Stimulated activated naive CD8-positive, alpha-beta T cell treated with anti-CD3 and anti-CD28 coated beads, Interleukin-15, amount 100 ng/mL, for 72 hours (primary cell): Measurements from ENCODE around the gene SYT4.

Experiments
- ATAC-seq: fragments of 150-1000 bp; cut with Tn5 transposase; 2 replicates; pipeline ENCODE4 v1.10.0; 2021; ENCODE audit warnings: mild to moderate bottlenecking, moderate library complexity
- DNase-seq, 2 donors: peaks; one replicate each; pipeline ENCODE4 v3.0.0; 2021 to 2022
- H3K27ac Mint-ChIP-seq, 2 donors: one replicate each; pipeline ENCODE4 v1.8.0; 2022; ENCODE audit warnings: mild to moderate bottlenecking in 2 of 2, mixed read lengths in 2 of 2, moderate library complexity in 2 of 2
- H3K27me3 Mint-ChIP-seq: one replicate; pipeline ENCODE4 v1.8.0; 2022; ENCODE audit warnings: mixed read lengths
- H3K4me1 Mint-ChIP-seq: one replicate; pipeline ENCODE4 v1.8.0; 2022; ENCODE audit warnings: mild to moderate bottlenecking, mixed read lengths
- H3K4me3 Mint-ChIP-seq, 2 donors: one replicate each; pipeline ENCODE4 v1.8.0; 2022; ENCODE audit warnings: mild to moderate bottlenecking in 2 of 2, mixed read lengths in 2 of 2, moderate library complexity in 1 of 2
- H3K9me3 Mint-ChIP-seq, 2 donors: one replicate each; pipeline ENCODE4 v1.8.0; 2022; ENCODE audit warnings: mixed read lengths in 2 of 2

SYT4 gene

GRCh38 chr18:43248610-43249249, 28.6 kb downstream of the SYT4 start:
- Mint-ChIP-seq H3K9me3 (peaks cover 0 to 9% of the 10 kb centered on the region in 2 donors), H3K27ac (no peak overlapping the region), H3K4me1 (no peaks in the 10 kb centered on the region), H3K27me3 (no peaks in the 10 kb centered on the region), H3K4me3 (no peak overlapping the region)
- DNase-seq (no peak), ATAC-seq (no peak)

GRCh38 chr18:43247944-43248343, 29.3 kb downstream of the SYT4 start:
- H3K27me3 Mint-ChIP-seq: no peaks in the 10 kb centered on the region
- no peaks in the 10 kb centered on the region for H3K4me1 Mint-ChIP-seq
- peaks cover 0 to 9% of the 10 kb centered on the region in 2 donors for H3K9me3 Mint-ChIP-seq
- ATAC-seq: no peak
- no peak overlapping the region for H3K27ac Mint-ChIP-seq
- no peak for DNase-seq
- H3K4me3 Mint-ChIP-seq: no peak overlapping the region

DNA sequence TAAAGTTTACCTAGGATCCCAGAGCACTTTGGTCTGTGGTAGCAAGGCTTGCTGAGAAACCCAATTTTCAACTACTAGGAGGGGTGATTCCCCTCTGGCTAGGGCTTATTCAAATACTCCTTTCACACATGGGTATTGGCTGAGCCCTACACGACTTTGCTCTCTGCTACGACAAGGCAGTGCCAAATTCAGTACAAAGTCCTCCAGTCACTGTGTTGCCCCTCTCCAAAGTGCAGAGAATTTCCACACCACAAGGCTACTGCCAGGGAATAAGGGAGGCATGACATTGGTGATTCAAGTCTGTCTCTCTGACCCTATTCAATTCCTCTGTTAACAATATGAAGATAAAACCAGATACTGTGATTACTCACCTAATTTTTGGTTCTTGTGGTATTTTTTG, 38.9 kb downstream of the SYT4 start:
- no peak overlapping the region for H3K27ac Mint-ChIP-seq

GRCh38 chr18:43236921-43237320, 40.4 kb downstream of the SYT4 start:
- no peak overlapping the region for H3K4me3 Mint-ChIP-seq
- H3K27me3 Mint-ChIP-seq: no peaks in the 10 kb centered on the region
- no peak overlapping the region for H3K27ac Mint-ChIP-seq
- no peak for ATAC-seq
- peaks cover 0 to 19% of the 10 kb centered on the region in 2 donors for H3K9me3 Mint-ChIP-seq
- H3K4me1 Mint-ChIP-seq: no peaks in the 10 kb centered on the region
- DNase-seq: no peak

More for the DNA sequence above, 38.9 kb downstream of the SYT4 start:
- DNase-seq: no peak
- no peaks in the 10 kb centered on the region for H3K27me3 Mint-ChIP-seq
- ATAC-seq: no peak
- H3K9me3 Mint-ChIP-seq: peaks cover 0 to 26% of the 10 kb centered on the region in 2 donors
- no peaks in the 10 kb centered on the region for H3K4me1 Mint-ChIP-seq
- H3K4me3 Mint-ChIP-seq: no peak overlapping the region

DNA sequence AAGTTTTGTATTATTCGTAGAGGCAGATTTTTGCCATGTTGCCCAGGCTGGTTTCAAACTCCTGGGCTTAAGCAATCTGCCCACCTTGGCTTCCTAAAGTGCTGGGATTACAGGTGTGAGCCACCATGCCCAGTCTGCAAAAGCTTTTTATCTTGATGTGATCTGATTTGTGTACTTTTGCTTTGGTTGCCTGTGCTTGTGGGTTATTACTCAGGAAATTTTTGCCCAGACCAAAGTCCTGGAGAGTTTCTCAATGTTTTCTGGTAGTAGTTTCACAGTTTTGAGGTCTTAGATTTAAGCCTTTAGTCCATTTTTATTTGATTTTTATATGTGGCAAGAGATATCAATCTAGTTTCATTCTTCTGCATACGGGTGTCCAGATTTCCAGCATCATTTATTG, 42.4 kb downstream of the SYT4 start:
- Mint-ChIP-seq H3K4me1 (no peaks in the 10 kb centered on the region), H3K27ac (no peak overlapping the region), H3K27me3 (no peaks in the 10 kb centered on the region), H3K9me3 (peaks cover 0 to 19% of the 10 kb centered on the region in 2 donors), H3K4me3 (no peak overlapping the region)
- DNase-seq: no peak
- no peak for ATAC-seq

- DNase-seq (no peak), ATAC-seq (no peak)
- H3K27me3 Mint-ChIP-seq: no peaks in the 10 kb centered on the region
- H3K9me3 Mint-ChIP-seq: peaks cover 1 to 8% of the 10 kb centered on the region in 2 donors
- H3K4me3 Mint-ChIP-seq: no peak overlapping the region
- no peaks in the 10 kb centered on the region for H3K4me1 Mint-ChIP-seq
- H3K27ac Mint-ChIP-seq: no peak overlapping the region
These were observed 54.8 kb downstream of the SYT4 start for GRCh38 chr18:43222501-43222900.

DNA sequence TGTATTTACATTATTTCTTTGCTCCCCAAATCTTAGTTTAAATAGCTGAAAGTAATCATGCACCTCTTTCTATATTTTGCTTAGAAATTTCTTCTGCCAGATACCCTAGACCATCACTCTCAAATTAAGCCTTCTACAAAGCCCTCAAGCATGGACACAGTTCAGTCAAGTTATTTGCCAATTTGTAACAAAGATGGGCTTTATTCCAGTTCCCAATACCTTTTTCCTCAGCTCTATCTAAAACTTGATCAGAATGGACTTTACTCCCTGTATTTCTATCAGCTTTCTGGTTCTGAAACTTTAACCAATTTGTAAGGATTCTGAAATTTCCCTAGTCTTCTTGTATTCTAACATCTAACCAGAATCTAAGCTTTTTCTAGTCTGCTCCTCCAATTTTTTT, 56.6 kb downstream of the SYT4 start:
- ATAC-seq (no peak), DNase-seq (no peak)
- H3K27ac Mint-ChIP-seq: no peak overlapping the region
- H3K9me3 Mint-ChIP-seq: peaks cover 7 to 17% of the 10 kb centered on the region in 2 donors
- H3K4me1 Mint-ChIP-seq: no peaks in the 10 kb centered on the region
- no peak overlapping the region for H3K4me3 Mint-ChIP-seq
- H3K27me3 Mint-ChIP-seq: no peaks in the 10 kb centered on the region
